Peyer's patch (tissue), 4 donors: Measurements from ENCODE around the gene OTP. TPM values are rescaled to one million over a fixed set of nuclear protein-coding genes. Genes with fewer than 3 reads are reported as not detected.

ENCODE experiments used
- DNase-seq, 3 donors: peaks; one replicate each; pipeline ENCODE4 v3.0.0-alpha.2; 2017 to 2019
- H3K27ac ChIP-seq, 4 donors: fragments of 200-600 bp; sonication (generic); one replicate each; pipeline ENCODE4 v1.5.1; 2016 to 2019
- H3K27me3 ChIP-seq, 2 donors: fragments of 200-600 bp; sonication (generic); one replicate each; pipeline ENCODE4 v1.5.1; 2019
- H3K36me3 ChIP-seq, 3 donors: fragments of 200-600 bp; sonication (generic); one replicate each; pipeline ENCODE4 v1.5.1; 2016 to 2019
- H3K4me1 ChIP-seq, 4 donors: fragments of 200-600 bp; sonication (generic); one replicate each; pipeline ENCODE4 v1.5.1; 2016 to 2019
- H3K4me3 ChIP-seq, 4 donors: fragments of 200-600 bp; sonication (generic); 1 replicate in 3 of 4; 2 replicates in 1 of 4; pipeline ENCODE4 v1.5.1; 2016 to 2019; ENCODE audit warnings: mild to moderate bottlenecking in 1 of 4
- H3K9me3 ChIP-seq, 4 donors: fragments of 200-600 bp; sonication (generic); one replicate each; pipeline ENCODE4 v1.5.1; 2016 to 2019; ENCODE audit warnings: mild to moderate bottlenecking in 1 of 4
- POLR2A ChIP-seq, 2 donors: fragments of 450-650 bp; IDR thresholded peaks; one replicate each; pipeline ENCODE4 v1.5.1; 2017; ENCODE audit warnings: antibody characterized with exemption in 2 of 2, mild to moderate bottlenecking in 2 of 2, moderate library complexity in 2 of 2
- total RNA-seq, 4 donors: library from RNA; depleted of rRNA; stranded (reverse); fragments of >200 nt; gene quantifications; one replicate each; pipeline ENCODE4 v1.1.0, GENCODE V29; 2016
- TF ChIP-seq, protein P1 (sequence below), 6 experiments: fragments of 450-650 bp in 4 of 6; fragments of 200-600 bp in 2 of 6; sonication (generic) in 1 of 6; IDR thresholded peaks; one replicate each; pipeline ENCODE4 v1.5.1; 2017 to 2019; ENCODE audit warnings: antibody characterized with exemption in 6 of 6, mild to moderate bottlenecking in 3 of 6, moderate library complexity in 1 of 6

OTP gene
- total RNA-seq, 4 donors from 2014 or later: not detected

DNA sequence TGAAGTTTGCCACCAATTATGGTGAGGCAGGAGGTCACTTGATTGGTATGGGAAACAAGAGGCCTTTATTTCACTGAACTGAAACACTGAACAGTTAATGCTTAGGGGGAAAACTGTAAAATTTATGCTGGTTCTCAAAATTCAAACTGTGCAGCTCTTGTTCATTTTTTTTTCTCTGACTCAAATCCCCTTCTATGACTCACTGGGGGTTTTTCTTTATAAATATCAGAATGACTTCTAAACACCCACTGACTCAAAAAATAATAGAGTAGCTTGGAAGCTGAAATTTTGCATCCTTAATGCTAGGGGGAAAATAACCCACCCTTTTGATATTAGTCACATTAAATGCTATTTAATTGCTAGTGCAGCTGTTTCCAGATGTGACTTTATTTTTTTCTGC lies 24.1 kb upstream of the OTP start:
- DNase-seq: no peak
- H3K4me3 ChIP-seq: no peak overlapping the region
- H3K27ac ChIP-seq: no peak overlapping the region
- no peaks in the 10 kb centered on the region for H3K36me3 ChIP-seq
- H3K9me3 ChIP-seq: no peaks in the 10 kb centered on the region
- TF ChIP-seq, protein P1, sequence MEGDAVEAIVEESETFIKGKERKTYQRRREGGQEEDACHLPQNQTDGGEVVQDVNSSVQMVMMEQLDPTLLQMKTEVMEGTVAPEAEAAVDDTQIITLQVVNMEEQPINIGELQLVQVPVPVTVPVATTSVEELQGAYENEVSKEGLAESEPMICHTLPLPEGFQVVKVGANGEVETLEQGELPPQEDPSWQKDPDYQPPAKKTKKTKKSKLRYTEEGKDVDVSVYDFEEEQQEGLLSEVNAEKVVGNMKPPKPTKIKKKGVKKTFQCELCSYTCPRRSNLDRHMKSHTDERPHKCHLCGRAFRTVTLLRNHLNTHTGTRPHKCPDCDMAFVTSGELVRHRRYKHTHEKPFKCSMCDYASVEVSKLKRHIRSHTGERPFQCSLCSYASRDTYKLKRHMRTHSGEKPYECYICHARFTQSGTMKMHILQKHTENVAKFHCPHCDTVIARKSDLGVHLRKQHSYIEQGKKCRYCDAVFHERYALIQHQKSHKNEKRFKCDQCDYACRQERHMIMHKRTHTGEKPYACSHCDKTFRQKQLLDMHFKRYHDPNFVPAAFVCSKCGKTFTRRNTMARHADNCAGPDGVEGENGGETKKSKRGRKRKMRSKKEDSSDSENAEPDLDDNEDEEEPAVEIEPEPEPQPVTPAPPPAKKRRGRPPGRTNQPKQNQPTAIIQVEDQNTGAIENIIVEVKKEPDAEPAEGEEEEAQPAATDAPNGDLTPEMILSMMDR (IDR thresholded peaks at IDR 0.05): no peak
- no peak for TF ChIP-seq POLR2A (IDR thresholded peaks at IDR 0.05)
- H3K4me1 ChIP-seq: no peaks in the 10 kb centered on the region
- no peaks in the 10 kb centered on the region for H3K27me3 ChIP-seq

DNA sequence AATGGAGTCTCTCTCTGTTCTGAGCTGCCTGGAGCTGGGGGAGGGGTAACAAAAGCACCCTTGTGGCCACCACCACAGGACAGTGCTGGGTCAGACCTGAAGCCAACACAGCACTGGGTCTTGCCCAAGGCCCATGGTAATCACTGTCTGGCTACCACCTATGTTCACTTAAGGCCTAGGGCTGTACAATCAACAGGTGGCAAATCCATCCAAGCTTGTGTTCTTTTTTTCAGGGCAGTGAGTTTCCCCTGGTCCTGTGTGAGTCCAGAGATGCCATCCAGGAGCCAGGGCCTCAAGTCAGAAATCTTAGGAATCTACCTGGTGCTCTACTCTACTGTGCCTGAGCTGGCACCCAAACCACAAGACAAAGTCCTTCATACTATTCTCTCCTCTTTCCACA lies 20.1 kb upstream of the OTP start:
- no peak for TF ChIP-seq POLR2A (IDR thresholded peaks at IDR 0.05)
- TF ChIP-seq, protein P1 (IDR thresholded peaks at IDR 0.05): no peak
- DNase-seq: no peak
- H3K4me3 ChIP-seq: no peak overlapping the region
- no peaks in the 10 kb centered on the region for H3K4me1 ChIP-seq
- H3K36me3 ChIP-seq: no peaks in the 10 kb centered on the region
- no peaks in the 10 kb centered on the region for H3K9me3 ChIP-seq
- no peak overlapping the region for H3K27ac ChIP-seq
- no peaks in the 10 kb centered on the region for H3K27me3 ChIP-seq

DNA sequence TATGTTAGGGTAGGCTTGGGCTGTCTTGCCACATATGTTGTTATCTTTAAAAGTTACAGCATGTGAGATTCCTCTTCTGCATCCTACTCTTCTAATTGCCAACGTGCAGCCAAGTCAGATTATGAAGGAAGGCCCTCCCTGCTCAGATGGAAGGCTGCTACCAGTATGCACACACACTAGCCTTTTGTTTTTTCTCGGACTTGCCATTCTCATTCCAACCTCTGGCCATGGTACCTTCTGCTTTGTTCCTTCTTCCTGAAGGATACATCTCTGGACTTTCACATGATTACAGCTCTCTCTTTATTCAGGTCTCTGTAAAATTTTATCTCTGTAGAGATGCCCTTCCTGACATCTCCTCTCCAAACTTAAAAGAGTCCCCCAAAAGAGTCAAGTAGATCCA lies 12.8 kb upstream of the OTP start:
- DNase-seq: no peak
- TF ChIP-seq, protein P1 (IDR thresholded peaks at IDR 0.05): no peak
- TF ChIP-seq POLR2A (IDR thresholded peaks at IDR 0.05): no peak
- H3K27me3 ChIP-seq: no peaks in the 10 kb centered on the region
- no peak overlapping the region for H3K27ac ChIP-seq
- no peaks in the 10 kb centered on the region for H3K4me1 ChIP-seq
- no peaks in the 10 kb centered on the region for H3K36me3 ChIP-seq
- no peaks in the 10 kb centered on the region for H3K9me3 ChIP-seq
- H3K4me3 ChIP-seq: no peak overlapping the region

DNA sequence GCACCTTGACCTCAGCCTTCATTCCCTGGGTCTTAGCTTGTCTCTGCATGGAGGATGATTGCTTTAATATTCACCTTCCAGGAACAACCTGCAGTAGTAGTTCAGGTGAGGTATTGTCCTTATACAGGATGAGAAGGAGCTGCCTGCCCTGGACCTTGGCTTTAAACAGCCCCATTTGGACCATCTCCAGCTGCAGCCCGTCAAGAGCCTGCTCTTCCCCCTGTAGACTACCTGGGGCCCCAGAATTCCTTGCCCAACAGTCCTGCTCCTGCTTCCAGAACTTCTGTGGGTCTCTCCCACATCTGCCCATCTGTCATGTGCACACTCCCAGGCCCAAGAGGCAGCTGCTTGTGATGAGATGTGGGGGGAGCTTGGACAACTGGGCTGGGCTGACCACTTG lies 12.2 kb upstream of the OTP start:
- peaks cover 0 to 3% of the 10 kb centered on the region in 2 donors for H3K27me3 ChIP-seq
- H3K4me1 ChIP-seq: peaks cover 0 to under 1% (median 0%) of the 10 kb centered on the region in 4 donors
- H3K9me3 ChIP-seq: no peaks in the 10 kb centered on the region
- no peaks in the 10 kb centered on the region for H3K36me3 ChIP-seq
- no peak overlapping the region for H3K27ac ChIP-seq
- no peak overlapping the region for H3K4me3 ChIP-seq
- no peak for DNase-seq
- TF ChIP-seq, protein P1 (IDR thresholded peaks at IDR 0.05): no peak
- no peak for TF ChIP-seq POLR2A (IDR thresholded peaks at IDR 0.05)

DNA sequence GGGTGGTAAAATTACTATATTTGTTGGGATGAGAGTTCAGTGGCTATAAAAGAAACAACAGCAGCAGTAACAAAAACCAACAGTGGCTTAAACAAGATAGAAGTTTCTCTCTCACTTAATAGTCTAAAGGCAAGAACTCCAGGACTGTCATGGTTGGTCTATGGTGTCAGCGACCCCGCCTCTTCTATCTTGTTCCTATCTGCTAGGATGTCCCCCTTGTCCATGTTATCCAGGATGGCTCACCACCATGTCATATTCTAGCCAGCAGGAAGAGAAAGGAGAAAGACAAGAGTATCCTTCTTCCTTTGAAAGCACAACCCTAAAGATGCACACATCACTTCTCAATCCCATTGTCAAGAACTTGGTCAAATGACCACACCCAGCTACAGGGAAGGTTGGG lies 11.3 kb upstream of the OTP start:
- no peaks in the 10 kb centered on the region for H3K36me3 ChIP-seq
- H3K27me3 ChIP-seq: peaks cover 0 to 7% of the 10 kb centered on the region in 2 donors
- no peak overlapping the region for H3K4me3 ChIP-seq
- no peak overlapping the region for H3K27ac ChIP-seq
- H3K4me1 ChIP-seq: peaks cover 0 to 6% (median 3%) of the 10 kb centered on the region in 4 donors
- no peaks in the 10 kb centered on the region for H3K9me3 ChIP-seq
- TF ChIP-seq, protein P1 (IDR thresholded peaks at IDR 0.05): no peak
- TF ChIP-seq POLR2A (IDR thresholded peaks at IDR 0.05): no peak
- DNase-seq: no peak
